ENCODE data around the gene ATG13.

DNA sequence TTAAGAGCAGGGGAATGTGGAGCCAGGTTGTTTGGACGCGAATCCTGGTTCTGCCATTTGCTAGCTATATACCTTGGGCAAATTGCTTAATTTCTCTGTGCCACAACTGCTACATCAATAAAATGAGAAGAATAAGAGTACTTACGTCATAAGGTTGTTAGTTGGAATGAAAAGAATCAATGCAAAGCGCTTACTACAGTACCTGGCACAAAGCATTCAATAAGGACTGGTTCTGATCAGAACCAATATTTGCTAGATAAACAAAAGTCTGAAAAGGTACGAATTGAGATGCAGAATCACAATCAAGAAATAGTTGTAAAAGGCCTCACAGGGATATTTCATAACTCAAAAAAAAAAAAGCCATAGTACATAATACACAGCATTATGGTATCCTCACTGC, 34.8 kb upstream of the ATG13 start:
- TF ChIP-seq, protein P1, sequence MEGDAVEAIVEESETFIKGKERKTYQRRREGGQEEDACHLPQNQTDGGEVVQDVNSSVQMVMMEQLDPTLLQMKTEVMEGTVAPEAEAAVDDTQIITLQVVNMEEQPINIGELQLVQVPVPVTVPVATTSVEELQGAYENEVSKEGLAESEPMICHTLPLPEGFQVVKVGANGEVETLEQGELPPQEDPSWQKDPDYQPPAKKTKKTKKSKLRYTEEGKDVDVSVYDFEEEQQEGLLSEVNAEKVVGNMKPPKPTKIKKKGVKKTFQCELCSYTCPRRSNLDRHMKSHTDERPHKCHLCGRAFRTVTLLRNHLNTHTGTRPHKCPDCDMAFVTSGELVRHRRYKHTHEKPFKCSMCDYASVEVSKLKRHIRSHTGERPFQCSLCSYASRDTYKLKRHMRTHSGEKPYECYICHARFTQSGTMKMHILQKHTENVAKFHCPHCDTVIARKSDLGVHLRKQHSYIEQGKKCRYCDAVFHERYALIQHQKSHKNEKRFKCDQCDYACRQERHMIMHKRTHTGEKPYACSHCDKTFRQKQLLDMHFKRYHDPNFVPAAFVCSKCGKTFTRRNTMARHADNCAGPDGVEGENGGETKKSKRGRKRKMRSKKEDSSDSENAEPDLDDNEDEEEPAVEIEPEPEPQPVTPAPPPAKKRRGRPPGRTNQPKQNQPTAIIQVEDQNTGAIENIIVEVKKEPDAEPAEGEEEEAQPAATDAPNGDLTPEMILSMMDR (IDR thresholded peaks at IDR 0.05), result no peak
- TF ChIP-seq POLR2A (IDR thresholded peaks at IDR 0.05), result no peak

All from heart left ventricle (tissue), 13 donors.